ENCODE data around the gene AQP12B.
"Not testable (repeated sequence)": the region's sequence is repeated elsewhere in the genome, so short reads cannot be mapped to it uniquely, and the experiment has no call there.

- TF ChIP-seq CTCF (IDR thresholded peaks at IDR 0.05); ZFX (IDR thresholded peaks at IDR 0.05; ENCODE audit: borderline replicate concordance): not testable (repeated sequence)
These were observed 10.2 kb upstream of the AQP12B start for GRCh38 chr2:240692583-240693561.
